ENCODE results near the gene LRRC4C. TPM values are rescaled to one million over a fixed set of nuclear protein-coding genes. Genes with fewer than 3 reads are reported as not detected.

Gene LRRC4C
- total RNA-seq, 1 donor from 2014 or later: 2.2 TPM

GRCh38 chr11:41189701-41190436 is 269.6 kb downstream of the LRRC4C start:
- intact Hi-C loops (cut with DNase I): no loop called here
- no peak overlapping the region for H3K27ac ChIP-seq
- H3K9me3 ChIP-seq: no peaks in the 10 kb centered on the region
- no peaks in the 10 kb centered on the region for H3K27me3 ChIP-seq
- no peaks in the 10 kb centered on the region for H3K4me1 ChIP-seq
- TF ChIP-seq, protein P1, sequence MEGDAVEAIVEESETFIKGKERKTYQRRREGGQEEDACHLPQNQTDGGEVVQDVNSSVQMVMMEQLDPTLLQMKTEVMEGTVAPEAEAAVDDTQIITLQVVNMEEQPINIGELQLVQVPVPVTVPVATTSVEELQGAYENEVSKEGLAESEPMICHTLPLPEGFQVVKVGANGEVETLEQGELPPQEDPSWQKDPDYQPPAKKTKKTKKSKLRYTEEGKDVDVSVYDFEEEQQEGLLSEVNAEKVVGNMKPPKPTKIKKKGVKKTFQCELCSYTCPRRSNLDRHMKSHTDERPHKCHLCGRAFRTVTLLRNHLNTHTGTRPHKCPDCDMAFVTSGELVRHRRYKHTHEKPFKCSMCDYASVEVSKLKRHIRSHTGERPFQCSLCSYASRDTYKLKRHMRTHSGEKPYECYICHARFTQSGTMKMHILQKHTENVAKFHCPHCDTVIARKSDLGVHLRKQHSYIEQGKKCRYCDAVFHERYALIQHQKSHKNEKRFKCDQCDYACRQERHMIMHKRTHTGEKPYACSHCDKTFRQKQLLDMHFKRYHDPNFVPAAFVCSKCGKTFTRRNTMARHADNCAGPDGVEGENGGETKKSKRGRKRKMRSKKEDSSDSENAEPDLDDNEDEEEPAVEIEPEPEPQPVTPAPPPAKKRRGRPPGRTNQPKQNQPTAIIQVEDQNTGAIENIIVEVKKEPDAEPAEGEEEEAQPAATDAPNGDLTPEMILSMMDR (IDR thresholded peaks at IDR 0.05): no peak
- ATAC-seq (no peak), DNase-seq (no peak)
- H3K36me3 ChIP-seq: no peaks in the 10 kb centered on the region
- no peak overlapping the region for H3K4me3 ChIP-seq

GRCh38 chr11:41177791-41178190 is 281.7 kb downstream of the LRRC4C start:
- intact Hi-C loops (cut with DNase I): no loop called here
- H3K36me3 ChIP-seq: no peaks in the 10 kb centered on the region
- no peak overlapping the region for H3K27ac ChIP-seq
- ATAC-seq: no peak
- no peak for DNase-seq
- no peaks in the 10 kb centered on the region for H3K9me3 ChIP-seq
- H3K4me1 ChIP-seq: no peaks in the 10 kb centered on the region
- TF ChIP-seq, protein P1 (IDR thresholded peaks at IDR 0.05): no peak
- no peak overlapping the region for H3K4me3 ChIP-seq
- H3K27me3 ChIP-seq: no peaks in the 10 kb centered on the region

GRCh38 chr11:41175304-41175972 is 284.0 kb downstream of the LRRC4C start:
- intact Hi-C loops (cut with DNase I): no loop called here
- ATAC-seq (no peak), DNase-seq (no peak)
- no peaks in the 10 kb centered on the region for H3K9me3 ChIP-seq
- H3K4me1 ChIP-seq: no peaks in the 10 kb centered on the region
- H3K36me3 ChIP-seq: no peaks in the 10 kb centered on the region
- no peaks in the 10 kb centered on the region for H3K27me3 ChIP-seq
- H3K4me3 ChIP-seq: no peak overlapping the region
- TF ChIP-seq, protein P1 (IDR thresholded peaks at IDR 0.05): no peak
- H3K27ac ChIP-seq: no peak overlapping the region

GRCh38 chr11:41146326-41146725 is 313.1 kb downstream of the LRRC4C start:
- intact Hi-C loops (cut with DNase I): no loop called here
- no peaks in the 10 kb centered on the region for H3K36me3 ChIP-seq

DNA sequence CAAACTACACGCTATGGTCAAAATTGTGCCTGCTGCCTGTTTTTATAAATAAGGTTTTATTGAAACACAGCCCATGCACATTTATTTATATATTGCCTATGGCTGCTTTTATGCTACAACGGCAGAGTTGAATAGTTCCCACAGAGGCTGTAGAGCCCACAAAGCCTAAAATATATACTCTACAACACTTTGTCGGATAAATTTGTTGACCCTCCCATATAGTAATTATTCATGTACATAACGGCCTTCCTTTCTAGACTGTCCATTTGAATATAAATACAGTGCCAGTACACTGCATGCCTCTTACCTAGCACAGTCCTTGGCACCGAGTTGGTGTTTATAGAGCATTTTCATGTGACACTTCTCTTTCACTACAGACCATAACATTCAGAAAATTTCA is 314.0 kb downstream of the LRRC4C start:
- Histone ChIP-seq H3K4me1 (no peaks in the 10 kb centered on the region), H3K27ac (no peak overlapping the region), H3K9me3 (no peaks in the 10 kb centered on the region), H3K27me3 (no peaks in the 10 kb centered on the region), H3K4me3 (no peak overlapping the region), H3K36me3 (no peaks in the 10 kb centered on the region)
- DNase-seq (no peak), ATAC-seq (no peak)
- intact Hi-C loops (cut with DNase I): no loop called here
- TF ChIP-seq, protein P1 (IDR thresholded peaks at IDR 0.05): no peak

More at GRCh38 chr11:41146326-41146725, 313.1 kb downstream of the LRRC4C start:
- ATAC-seq (no peak), DNase-seq (no peak)
- no peaks in the 10 kb centered on the region for H3K27me3 ChIP-seq
- TF ChIP-seq, protein P1 (IDR thresholded peaks at IDR 0.05): no peak
- H3K4me3 ChIP-seq: no peak overlapping the region
- no peak overlapping the region for H3K27ac ChIP-seq
- H3K4me1 ChIP-seq: no peaks in the 10 kb centered on the region
- no peaks in the 10 kb centered on the region for H3K9me3 ChIP-seq

Measured in upper lobe of right lung (tissue), 1 donor.